ENCODE data around the gene PSMD6.
A peak's percentile ranks its signal among the peaks of the same experiment; 100 is the strongest.

Gene PSMD6

GRCh38 chr3:64008487-64009351, 14.6 kb downstream of the PSMD6 start:
- Histone ChIP-seq H3K79me2 (ENCODE audit: low read length) (peaks cover 18% of the 10 kb centered on the region), H3K9ac (ENCODE audit: low read length) (no peak overlapping the region), H3K4me1 (ENCODE audit: low read length) (peaks cover 22% of the 10 kb centered on the region), H4K20me1 (ENCODE audit: insufficient read depth, low read length) (peaks cover 8% of the 10 kb centered on the region; the same call in 1 of the 2 replicates), H3K9me3 (ENCODE audit: insufficient read depth, low read length) (no peaks in the 10 kb centered on the region), H2AFZ (ENCODE audit: low read depth, low read length) (no peak overlapping the region), H3K36me3 (replicated peaks; ENCODE audit: low read depth, low read length) (peaks cover 96% of the 10 kb centered on the region), H3K4me3 (ENCODE audit: low read length) (no peak overlapping the region), H3K27me3 (ENCODE audit: low read depth, low read length) (no peaks in the 10 kb centered on the region), H3K27ac (ENCODE audit: low read length) (peak overlapping the region; percentile 12; the same call in 1 of the 2 replicates), H3K4me2 (ENCODE audit: low read length) (no peak overlapping the region; the same call in 1 of the 2 replicates)
- TF ChIP-seq EZH2phosphoT487 (IDR thresholded peaks at IDR 0.05; ENCODE audit: low read depth) (no peak), CTCF (IDR thresholded peaks at IDR 0.05; ENCODE audit: low read depth, low read length) (no peak)

GRCh38 chr3:64008017-64008416, 15.3 kb downstream of the PSMD6 start:
- Histone ChIP-seq H3K4me2 (ENCODE audit: low read length) (no peak overlapping the region; the same call in 1 of the 2 replicates), H3K9me3 (ENCODE audit: insufficient read depth, low read length) (no peaks in the 10 kb centered on the region), H2AFZ (ENCODE audit: low read depth, low read length) (no peak overlapping the region), H3K9ac (ENCODE audit: low read length) (no peak overlapping the region), H3K4me3 (ENCODE audit: low read length) (no peak overlapping the region), H3K27ac (ENCODE audit: low read length) (peak overlapping the region; percentile 12; the same call in 1 of the 2 replicates), H4K20me1 (ENCODE audit: insufficient read depth, low read length) (0 out of 2 replicates have a peak, but pooled peaks cover 3% of the 10 kb centered on the region), H3K36me3 (replicated peaks; ENCODE audit: low read depth, low read length) (peaks cover 92% of the 10 kb centered on the region), H3K4me1 (ENCODE audit: low read length) (peaks cover 15% of the 10 kb centered on the region), H3K79me2 (ENCODE audit: low read length) (peaks cover 14% of the 10 kb centered on the region), H3K27me3 (ENCODE audit: low read depth, low read length) (no peaks in the 10 kb centered on the region)
- TF ChIP-seq EZH2phosphoT487 (IDR thresholded peaks at IDR 0.05; ENCODE audit: low read depth) (no peak), CTCF (IDR thresholded peaks at IDR 0.05; ENCODE audit: low read depth, low read length) (no peak)

GRCh38 chr3:64003589-64003988, 19.7 kb downstream of the PSMD6 start:
- no peak overlapping the region for H2AFZ ChIP-seq (ENCODE audit: low read depth, low read length)
- no peak overlapping the region for H3K4me2 ChIP-seq (ENCODE audit: low read length)
- H3K9ac ChIP-seq (ENCODE audit: low read length) = no peak overlapping the region
- H3K36me3 ChIP-seq (replicated peaks; ENCODE audit: low read depth, low read length) = peaks cover 76% of the 10 kb centered on the region
- no peak overlapping the region for H3K4me3 ChIP-seq (ENCODE audit: low read length)
- no peaks in the 10 kb centered on the region for H3K27me3 ChIP-seq (ENCODE audit: low read depth, low read length)
- no peak overlapping the region for H3K27ac ChIP-seq (ENCODE audit: low read length)
- no peaks in the 10 kb centered on the region for H3K79me2 ChIP-seq (ENCODE audit: low read length)
- TF ChIP-seq EZH2phosphoT487 (IDR thresholded peaks at IDR 0.05; ENCODE audit: low read depth) = no peak
- TF ChIP-seq CTCF (IDR thresholded peaks at IDR 0.05; ENCODE audit: low read depth, low read length) = no peak
- H3K9me3 ChIP-seq (ENCODE audit: insufficient read depth, low read length) = no peaks in the 10 kb centered on the region
- no peaks in the 10 kb centered on the region for H4K20me1 ChIP-seq (ENCODE audit: insufficient read depth, low read length)
- peaks cover 12% of the 10 kb centered on the region for H3K4me1 ChIP-seq (ENCODE audit: low read length)

GRCh38 chr3:64002233-64002632, 21.1 kb downstream of the PSMD6 start:
- H3K79me2 ChIP-seq (ENCODE audit: low read length) = no peaks in the 10 kb centered on the region
- TF ChIP-seq EZH2phosphoT487 (IDR thresholded peaks at IDR 0.05; ENCODE audit: low read depth) (no peak), CTCF (IDR thresholded peaks at IDR 0.05; ENCODE audit: low read depth, low read length) (no peak)
- H2AFZ ChIP-seq (ENCODE audit: low read depth, low read length) = no peak overlapping the region
- no peaks in the 10 kb centered on the region for H3K27me3 ChIP-seq (ENCODE audit: low read depth, low read length)
- no peaks in the 10 kb centered on the region for H3K9me3 ChIP-seq (ENCODE audit: insufficient read depth, low read length)
- H3K4me3 ChIP-seq (ENCODE audit: low read length) = no peak overlapping the region
- no peak overlapping the region for H3K4me2 ChIP-seq (ENCODE audit: low read length)
- H3K4me1 ChIP-seq (ENCODE audit: low read length) = no peaks in the 10 kb centered on the region; the same call in 1 of the 2 replicates
- H3K36me3 ChIP-seq (replicated peaks; ENCODE audit: low read depth, low read length) = peaks cover 72% of the 10 kb centered on the region
- no peaks in the 10 kb centered on the region for H4K20me1 ChIP-seq (ENCODE audit: insufficient read depth, low read length)
- no peak overlapping the region for H3K9ac ChIP-seq (ENCODE audit: low read length)
- no peak overlapping the region for H3K27ac ChIP-seq (ENCODE audit: low read length)

Measured in OCI-LY3 (cell line).